ENCODE data around the gene TRIM26. TPM values are rescaled to one million over a fixed set of nuclear protein-coding genes. Genes with fewer than 3 reads are reported as not detected.
"Not testable (repeated sequence)": the region's sequence is repeated elsewhere in the genome, so short reads cannot be mapped to it uniquely, and the experiment has no call there.

Gene TRIM26
- total and polyA plus RNA-seq, 7 donors = 34.2 to 60.4 (median 40.3) TPM

DNA sequence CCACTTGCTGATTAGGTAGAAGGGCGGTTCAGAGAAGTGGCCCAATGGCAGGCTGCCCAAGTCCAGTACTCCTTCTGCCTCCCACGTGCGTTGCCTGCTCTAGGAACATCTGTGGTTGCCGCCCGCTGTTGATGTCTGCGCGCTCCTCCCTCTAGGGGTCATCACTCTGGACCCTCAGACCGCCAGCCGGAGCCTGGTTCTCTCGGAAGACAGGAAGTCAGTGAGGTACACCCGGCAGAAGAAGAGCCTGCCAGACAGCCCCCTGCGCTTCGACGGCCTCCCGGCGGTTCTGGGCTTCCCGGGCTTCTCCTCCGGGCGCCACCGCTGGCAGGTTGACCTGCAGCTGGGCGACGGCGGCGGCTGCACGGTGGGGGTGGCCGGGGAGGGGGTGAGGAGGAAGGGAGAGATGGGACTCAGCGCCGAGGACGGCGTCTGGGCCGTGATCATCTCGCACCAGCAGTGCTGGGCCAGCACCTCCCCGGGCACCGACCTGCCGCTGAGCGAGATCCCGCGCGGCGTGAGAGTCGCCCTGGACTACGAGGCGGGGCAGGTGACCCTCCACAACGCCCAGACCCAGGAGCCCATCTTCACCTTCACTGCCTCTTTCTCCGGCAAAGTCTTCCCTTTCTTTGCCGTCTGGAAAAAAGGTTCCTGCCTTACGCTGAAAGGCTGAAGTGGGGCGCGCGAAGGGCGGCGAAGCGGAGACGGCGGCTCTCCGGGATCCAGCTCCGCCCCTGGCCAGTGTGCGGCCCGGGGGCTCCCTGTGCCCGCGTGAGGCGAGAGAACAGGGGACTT lies 41.3 kb downstream of the TRIM26 start:
- peaks cover 23 to 63% (median 34%) of the 10 kb centered on the region in 3 donors for H3K27me3 ChIP-seq
- H3K27ac ChIP-seq = no peak overlapping the region
- peak overlapping the region in 1 of 4 donors; percentile 6 for H3K4me3 ChIP-seq
- no peaks in the 10 kb centered on the region for H3K9me3 ChIP-seq
- intact Hi-C loops (cut with DNase I) = loop anchor here (2.0 kb wide), 1 partner anchor 69 kb away; no protein-coding TSS in a partner anchor
- peaks cover 0 to 9% (median 7%) of the 10 kb centered on the region in 4 donors for H3K4me1 ChIP-seq
- 10 to 63% methylated on average over 62 of the region's 62 CpGs for WGBS, 2 donors
- TF ChIP-seq POLR2AphosphoS5 (IDR thresholded peaks at IDR 0.05) (no peak), POLR2A (IDR thresholded peaks at IDR 0.05) (no peak), EP300 (IDR thresholded peaks at IDR 0.05) (no peak)
- TF ChIP-seq, protein P1, sequence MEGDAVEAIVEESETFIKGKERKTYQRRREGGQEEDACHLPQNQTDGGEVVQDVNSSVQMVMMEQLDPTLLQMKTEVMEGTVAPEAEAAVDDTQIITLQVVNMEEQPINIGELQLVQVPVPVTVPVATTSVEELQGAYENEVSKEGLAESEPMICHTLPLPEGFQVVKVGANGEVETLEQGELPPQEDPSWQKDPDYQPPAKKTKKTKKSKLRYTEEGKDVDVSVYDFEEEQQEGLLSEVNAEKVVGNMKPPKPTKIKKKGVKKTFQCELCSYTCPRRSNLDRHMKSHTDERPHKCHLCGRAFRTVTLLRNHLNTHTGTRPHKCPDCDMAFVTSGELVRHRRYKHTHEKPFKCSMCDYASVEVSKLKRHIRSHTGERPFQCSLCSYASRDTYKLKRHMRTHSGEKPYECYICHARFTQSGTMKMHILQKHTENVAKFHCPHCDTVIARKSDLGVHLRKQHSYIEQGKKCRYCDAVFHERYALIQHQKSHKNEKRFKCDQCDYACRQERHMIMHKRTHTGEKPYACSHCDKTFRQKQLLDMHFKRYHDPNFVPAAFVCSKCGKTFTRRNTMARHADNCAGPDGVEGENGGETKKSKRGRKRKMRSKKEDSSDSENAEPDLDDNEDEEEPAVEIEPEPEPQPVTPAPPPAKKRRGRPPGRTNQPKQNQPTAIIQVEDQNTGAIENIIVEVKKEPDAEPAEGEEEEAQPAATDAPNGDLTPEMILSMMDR (IDR thresholded peaks at IDR 0.05) = no peak
- no peaks in the 10 kb centered on the region for H3K36me3 ChIP-seq
- DNase-seq = no peak

DNA sequence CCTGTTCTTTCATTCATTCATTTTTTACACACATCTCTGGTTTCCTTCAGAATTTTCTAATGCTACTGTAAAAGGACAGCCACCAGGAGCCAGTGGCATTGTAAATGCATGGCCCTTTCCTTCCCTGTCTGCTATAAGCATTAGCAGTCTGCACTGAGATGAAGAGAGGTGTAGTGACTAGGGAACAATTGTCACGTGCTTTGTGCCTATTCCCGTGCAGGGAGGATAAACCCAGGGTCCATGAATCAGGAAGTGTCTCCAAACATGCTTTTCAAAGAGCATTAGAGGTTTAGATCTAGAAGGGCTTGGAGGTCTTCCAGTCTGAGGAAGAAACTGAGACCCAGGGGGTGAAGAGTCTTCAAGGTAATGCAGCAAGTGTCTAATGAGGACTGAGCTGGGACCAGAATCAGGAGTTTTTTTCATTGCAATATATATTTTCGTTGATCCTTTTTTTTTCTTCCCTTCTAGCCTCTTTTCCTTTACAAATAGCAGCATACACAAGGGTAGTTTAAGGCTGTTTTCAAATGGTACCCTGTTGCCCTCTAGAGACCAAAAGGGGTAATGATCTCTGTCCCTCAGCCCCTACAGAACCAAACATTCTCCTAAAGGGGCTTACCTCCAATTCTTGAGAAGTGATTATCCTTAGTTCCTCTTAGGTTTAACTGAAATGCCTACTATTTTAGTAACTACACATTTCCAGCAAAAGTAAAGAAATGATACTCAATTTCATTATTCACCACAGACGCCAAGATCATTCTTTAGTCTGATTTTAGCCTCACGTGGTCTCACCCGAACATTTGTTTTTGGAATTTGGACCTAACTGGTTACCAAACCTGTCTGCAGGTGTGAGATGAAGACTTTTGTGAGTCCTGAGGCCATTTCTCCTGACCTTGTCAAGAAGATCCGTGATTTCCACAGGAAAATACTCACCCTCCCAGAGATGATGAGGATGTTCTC lies 43.3 kb downstream of the TRIM26 start:
- Histone ChIP-seq H3K27ac (no peak overlapping the region), H3K27me3 (peaks cover 23 to 63% (median 34%) of the 10 kb centered on the region in 3 donors), H3K9me3 (no peaks in the 10 kb centered on the region), H3K4me1 (peaks cover 0 to 9% (median 7%) of the 10 kb centered on the region in 4 donors), H3K36me3 (no peaks in the 10 kb centered on the region), H3K4me3 (no peak overlapping the region)
- WGBS, 2 donors = 37 to 49% methylated on average over 7 of the region's 7 CpGs
- TF ChIP-seq POLR2A (IDR thresholded peaks at IDR 0.05) (no peak), POLR2AphosphoS5 (IDR thresholded peaks at IDR 0.05) (no peak)
- TF ChIP-seq, protein P1 (IDR thresholded peaks at IDR 0.05) = peak in 3 of 4 experiments; percentile 52 to 61 (median 54)
- intact Hi-C loops (cut with DNase I) = loop anchor here (2.0 kb wide), 1 partner anchor 67 kb away; no protein-coding TSS in a partner anchor
- DNase-seq = no peak

DNA sequence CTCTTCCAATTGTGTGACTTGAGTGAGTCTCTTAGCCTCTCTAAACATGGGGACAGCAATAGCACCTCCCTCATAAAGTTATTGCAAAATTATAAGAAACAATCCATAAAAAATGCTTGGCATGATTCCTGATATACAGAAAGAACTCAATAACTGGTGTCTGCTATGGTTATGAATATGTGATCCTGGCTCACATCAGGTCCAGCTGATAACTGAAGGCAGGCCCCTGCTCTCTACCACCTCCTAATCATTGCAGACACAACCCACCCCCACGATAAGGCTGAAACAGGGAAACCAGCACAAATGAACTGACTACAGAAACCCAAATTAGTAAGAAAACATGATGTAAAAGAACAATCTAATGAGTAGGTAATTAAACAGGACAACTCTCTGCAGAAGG lies 44.5 kb downstream of the TRIM26 start:
- H3K4me3 ChIP-seq = no peak overlapping the region
- DNase-seq = no peak
- H3K9me3 ChIP-seq = no peaks in the 10 kb centered on the region
- 80 to 92% methylated on average over 1 of the region's 1 CpG for WGBS, 2 donors
- intact Hi-C loops (cut with DNase I) = no loop called here
- no peak overlapping the region for H3K27ac ChIP-seq
- peaks cover 23 to 54% (median 30%) of the 10 kb centered on the region in 3 donors for H3K27me3 ChIP-seq
- no peak for TF ChIP-seq EP300 (IDR thresholded peaks at IDR 0.05)
- no peaks in the 10 kb centered on the region for H3K36me3 ChIP-seq
- H3K4me1 ChIP-seq = peaks cover 0 to 9% (median 7%) of the 10 kb centered on the region in 4 donors

DNA sequence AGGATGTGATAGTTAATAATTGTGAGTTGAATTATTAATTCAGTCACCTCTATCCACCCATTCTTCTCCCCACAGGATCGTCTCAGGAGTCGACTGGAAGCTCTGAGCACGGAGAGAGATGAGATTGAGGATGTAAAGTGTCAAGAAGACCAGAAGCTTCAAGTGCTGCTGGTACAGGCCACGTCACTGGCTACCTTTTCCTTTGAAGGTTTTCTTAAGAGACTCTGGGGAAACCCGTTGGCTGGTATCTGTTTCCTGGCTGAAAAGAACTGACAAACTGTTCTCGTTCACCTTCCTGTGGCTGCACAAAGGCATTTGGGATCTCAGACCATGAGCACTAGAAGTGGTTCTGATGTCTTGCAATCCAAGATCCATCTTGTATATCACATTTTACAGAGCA lies 46.1 kb downstream of the TRIM26 start:
- H3K9me3 ChIP-seq = no peaks in the 10 kb centered on the region
- WGBS, 2 donors = 52 to 86% methylated on average over 6 of the region's 6 CpGs

DNA sequence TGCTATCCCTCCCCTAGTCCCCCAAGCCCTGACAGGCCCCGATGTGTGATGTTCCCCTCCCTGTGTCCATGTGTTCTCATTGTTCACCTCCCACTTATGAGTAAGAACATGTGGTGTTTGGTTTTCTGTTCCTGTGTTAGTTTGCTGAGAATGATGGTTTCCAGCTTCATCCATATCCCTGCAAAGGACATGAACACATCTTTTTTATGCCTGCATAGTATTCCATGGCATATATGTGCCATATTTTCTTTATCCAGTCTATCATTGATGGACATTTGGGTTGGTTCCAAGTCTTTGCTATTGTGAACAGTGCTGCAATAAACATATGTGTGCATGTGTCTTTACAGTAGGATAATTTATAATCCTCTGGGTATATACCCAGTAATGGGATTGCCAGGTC lies 48.0 kb downstream of the TRIM26 start:
- H3K4me3 ChIP-seq; H3K36me3 ChIP-seq; DNase-seq; H3K9me3 ChIP-seq; H3K27ac ChIP-seq; intact Hi-C loops (cut with DNase I); H3K4me1 ChIP-seq: not testable (repeated sequence)
- H3K27me3 ChIP-seq = peaks cover 0 to 19% (median 2%) of the 10 kb centered on the region in 3 donors
- WGBS, 2 donors = 95 to 96% methylated on average over 1 of the region's 1 CpG

More for the DNA sequence above, 46.1 kb downstream of the TRIM26 start:
- no peak for DNase-seq
- Histone ChIP-seq H3K4me3 (no peak overlapping the region), H3K4me1 (peaks cover 0 to 6% (median 5%) of the 10 kb centered on the region in 4 donors), H3K27ac (no peak overlapping the region), H3K27me3 (peaks cover 18 to 38% (median 20%) of the 10 kb centered on the region in 3 donors), H3K36me3 (no peaks in the 10 kb centered on the region)
- TF ChIP-seq POLR2A (IDR thresholded peaks at IDR 0.05) (no peak), EP300 (IDR thresholded peaks at IDR 0.05) (no peak)
- intact Hi-C loops (cut with DNase I) = no loop called here

DNA sequence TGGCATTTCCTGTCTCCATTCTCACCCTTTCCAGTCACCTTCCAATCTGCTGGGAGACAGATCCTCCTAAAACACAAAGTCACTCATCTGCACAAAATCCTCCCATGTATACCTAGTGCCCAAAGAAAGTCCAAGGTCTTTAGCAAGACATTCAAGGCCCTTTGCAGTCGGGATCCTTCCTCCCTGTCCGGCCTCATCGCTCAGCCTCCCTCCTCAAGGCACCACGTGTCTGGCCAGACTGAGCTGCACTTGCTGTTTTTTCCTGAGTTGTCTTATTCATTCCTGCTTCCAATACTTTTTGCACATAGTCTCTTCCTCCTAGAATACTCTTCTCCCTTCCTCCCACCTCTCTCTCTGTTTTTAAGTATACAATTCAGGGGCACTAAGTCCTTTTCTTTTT lies 48.5 kb downstream of the TRIM26 start:
- Histone ChIP-seq H3K27me3 (peaks cover 0 to 16% (median 0%) of the 10 kb centered on the region in 3 donors), H3K9me3 (no peaks in the 10 kb centered on the region), H3K27ac (no peak overlapping the region), H3K4me3 (no peak overlapping the region), H3K4me1 (no peaks in the 10 kb centered on the region), H3K36me3 (no peaks in the 10 kb centered on the region)
- 74 to 92% methylated on average over 4 of the region's 4 CpGs for WGBS, 2 donors
- no peak for TF ChIP-seq POLR2AphosphoS5 (IDR thresholded peaks at IDR 0.05)
- DNase-seq = no peak
- intact Hi-C loops (cut with DNase I) = no loop called here
